ENCODE data around the gene TUBB8B. TPM values are rescaled to one million over a fixed set of nuclear protein-coding genes. Genes with fewer than 3 reads are reported as not detected.
"Not testable (repeated sequence)": the region's sequence is repeated elsewhere in the genome, so short reads cannot be mapped to it uniquely, and the experiment has no call there.

TUBB8B gene
- total RNA-seq, result not detected
- long read RNA-seq, result 0 reads

DNA sequence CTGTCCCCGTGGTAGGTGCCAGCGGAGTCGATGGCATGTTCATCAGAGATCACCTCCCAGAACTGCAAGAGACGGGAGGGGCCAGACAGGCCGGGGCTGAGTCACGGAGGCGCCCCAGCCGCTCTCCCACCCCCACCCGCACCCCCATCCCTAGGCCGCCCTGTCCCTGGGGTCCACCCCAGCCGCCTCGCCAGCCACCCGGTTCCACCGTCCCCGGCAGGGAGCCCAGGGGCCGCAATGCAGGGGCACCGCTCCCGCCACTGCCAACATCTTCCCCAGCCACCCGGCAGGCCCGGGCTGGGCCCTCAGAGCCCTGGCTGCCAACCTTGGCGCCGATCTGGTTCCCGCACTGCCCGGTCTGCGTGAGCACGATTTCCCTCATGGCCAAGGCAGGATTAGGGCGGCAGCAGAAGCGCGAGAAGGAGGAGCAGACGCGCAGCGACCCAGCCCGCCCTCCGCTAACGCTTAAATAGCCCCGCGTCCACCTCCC lies at the start of gene TUBB8B:
TSS of gene TUBB8B (minus strand) at position 440 of the 490 bp plus-strand sequence. CDS start at position 382, 58 bp downstream.
- DNase-seq; intact Hi-C loops (cut with DNase I); ATAC-seq: not testable (repeated sequence)

- ATAC-seq; intact Hi-C loops (cut with DNase I); DNase-seq: not testable (repeated sequence)
These were observed 48.0 kb upstream of the TUBB8B start for GRCh38 chr18:97252-97914.

GRCh38 chr18:96767-97131 lies 47.3 kb upstream of the TUBB8B start:
- intact Hi-C loops (cut with DNase I); ATAC-seq; DNase-seq: not testable (repeated sequence)

DNA sequence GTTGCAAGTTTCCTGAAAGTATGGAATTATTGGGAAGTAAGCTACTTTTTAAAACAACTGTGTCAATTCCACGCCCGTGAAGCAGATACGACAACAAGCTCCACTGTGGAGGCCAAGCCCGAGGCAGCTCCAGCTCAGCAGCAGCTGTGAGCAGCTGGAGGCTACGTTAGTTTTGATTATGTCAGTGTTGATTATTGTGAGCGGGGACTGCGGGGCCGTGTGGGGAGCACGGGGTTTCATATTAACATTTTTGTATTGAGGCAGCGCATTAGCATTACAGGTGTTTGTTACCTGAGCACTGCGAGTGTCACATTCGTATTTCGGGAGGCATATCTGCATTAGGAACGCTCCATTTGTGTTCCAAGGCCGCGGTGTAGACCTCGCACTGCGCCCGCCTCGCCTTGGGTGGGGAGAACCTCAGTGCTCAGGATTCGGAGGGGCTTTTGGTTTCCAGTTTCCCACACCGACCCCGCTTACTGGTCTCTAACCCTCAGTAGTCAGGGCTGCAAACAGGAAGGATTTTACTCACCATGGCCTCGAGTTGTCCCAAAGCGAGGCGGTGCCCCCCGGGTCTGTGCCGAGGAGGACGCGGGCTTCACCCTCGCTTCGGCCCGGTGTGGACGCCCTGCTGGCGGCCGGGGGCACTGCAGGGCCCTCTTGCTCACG lies 46.8 kb upstream of the TUBB8B start:
- ATAC-seq; intact Hi-C loops (cut with DNase I); DNase-seq: not testable (repeated sequence)

- ATAC-seq; intact Hi-C loops (cut with DNase I); DNase-seq: not testable (repeated sequence)
These were observed 46.2 kb upstream of the TUBB8B start for GRCh38 chr18:95580-95979.

GRCh38 chr18:93897-94408 lies 44.5 kb upstream of the TUBB8B start:
- DNase-seq; ATAC-seq; intact Hi-C loops (cut with DNase I): not testable (repeated sequence)

- DNase-seq; intact Hi-C loops (cut with DNase I); ATAC-seq: not testable (repeated sequence)
These were observed 42.1 kb upstream of the TUBB8B start for GRCh38 chr18:91561-91960.

DNA sequence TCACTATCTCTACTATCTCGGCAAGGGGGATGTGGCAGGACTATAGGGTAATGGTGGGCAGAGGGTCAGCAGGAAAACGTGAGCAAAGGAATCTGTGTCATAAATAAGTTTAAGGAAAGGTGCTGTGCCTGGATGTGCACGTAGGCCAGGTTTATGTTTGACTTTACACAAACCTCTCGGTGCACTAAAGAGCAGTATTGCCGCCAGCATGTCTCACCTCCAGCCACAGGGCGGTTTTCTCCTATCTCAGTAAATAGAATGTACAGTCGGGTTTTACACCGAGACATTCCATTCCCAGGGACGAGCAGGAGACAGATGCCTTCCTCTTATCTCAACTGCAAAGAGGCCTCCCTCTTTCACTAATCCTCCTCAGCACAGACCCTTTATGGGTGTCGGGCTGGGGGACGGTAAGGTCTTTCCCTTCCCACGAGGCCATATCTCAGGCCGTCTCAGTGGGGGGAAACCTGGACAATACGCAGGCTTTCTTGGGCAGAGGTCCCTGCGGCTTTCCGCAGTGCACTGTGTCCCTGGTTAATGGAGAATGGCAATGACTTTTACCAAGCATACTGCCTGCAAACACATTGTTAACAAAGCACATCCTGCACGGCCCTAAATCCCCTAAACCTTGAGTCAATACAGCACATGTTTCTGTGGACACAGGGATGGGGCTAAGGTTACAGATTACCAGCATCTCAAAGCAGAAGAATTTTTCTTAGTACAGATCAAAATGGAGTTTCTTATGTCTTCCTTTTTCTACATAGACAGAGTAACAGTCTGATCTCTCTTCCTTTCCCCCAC lies 41.2 kb upstream of the TUBB8B start:
- DNase-seq; intact Hi-C loops (cut with DNase I); ATAC-seq: not testable (repeated sequence)

DNA sequence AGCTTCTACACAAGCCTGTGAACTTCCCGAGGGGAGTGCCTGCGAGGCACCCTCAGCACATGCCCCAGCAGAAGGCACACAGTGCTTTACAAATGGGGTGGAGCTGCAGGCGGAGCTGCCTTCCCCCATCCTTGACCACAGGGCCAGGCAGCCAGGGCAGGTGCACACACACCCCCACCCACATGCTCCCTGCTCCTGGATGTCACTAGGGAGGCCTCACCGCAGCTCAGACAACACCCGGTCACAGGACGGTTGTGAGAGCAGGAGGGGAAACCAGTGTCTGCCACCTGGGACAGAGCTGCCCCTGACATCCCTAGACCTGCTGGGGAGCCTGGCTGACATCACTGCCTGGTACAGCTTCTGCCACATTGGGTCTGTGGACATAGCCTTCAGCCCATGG lies 39.7 kb upstream of the TUBB8B start:
- ATAC-seq; DNase-seq; intact Hi-C loops (cut with DNase I): not testable (repeated sequence)

DNA sequence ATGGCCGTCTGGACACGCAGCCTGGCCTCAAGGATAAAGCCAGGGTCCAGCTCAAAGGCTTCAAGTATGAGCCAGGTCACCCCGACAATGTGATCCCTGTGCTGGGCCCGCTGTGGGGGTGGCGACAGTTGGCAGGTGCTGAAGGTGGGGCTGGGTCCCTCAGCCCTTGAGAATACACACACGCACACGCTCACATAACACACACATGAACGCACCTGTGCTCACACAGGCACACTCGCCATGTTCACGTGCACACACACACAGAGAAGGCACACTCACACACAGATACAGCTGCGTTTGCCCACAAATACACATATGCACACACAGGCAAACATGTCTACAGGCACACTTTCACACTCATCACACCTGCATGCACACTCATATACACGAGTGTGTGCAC lies 35.4 kb upstream of the TUBB8B start:
- DNase-seq; ATAC-seq; intact Hi-C loops (cut with DNase I): not testable (repeated sequence)

DNA sequence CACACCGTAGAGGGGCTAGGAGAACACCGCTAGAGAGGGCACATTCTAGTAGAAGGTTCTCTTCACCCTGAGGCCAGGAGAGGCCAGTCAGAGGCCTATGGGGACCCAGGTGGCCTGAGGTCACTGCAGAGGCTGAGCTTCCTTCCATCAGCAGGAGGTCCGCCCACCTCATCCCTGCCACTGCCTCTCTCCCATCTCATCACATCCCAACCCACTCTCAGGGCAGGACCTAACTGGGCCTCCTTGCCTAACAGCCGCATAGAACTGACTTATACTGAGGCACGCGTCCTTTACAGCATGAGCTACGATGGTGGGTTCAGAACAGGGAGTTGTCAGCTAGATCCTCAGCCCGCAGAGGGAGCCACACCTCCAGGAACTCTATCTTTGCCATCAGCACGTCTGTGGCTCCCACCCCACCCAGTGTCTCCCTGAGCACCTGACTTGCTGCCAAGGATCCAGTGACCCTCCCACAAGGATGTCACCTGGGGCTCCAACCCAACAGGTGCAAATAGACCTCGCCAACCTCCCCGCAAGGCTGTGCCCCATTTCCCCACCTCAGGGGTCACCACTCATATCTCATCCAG lies 33.3 kb upstream of the TUBB8B start:
- intact Hi-C loops (cut with DNase I); DNase-seq; ATAC-seq: not testable (repeated sequence)

DNA sequence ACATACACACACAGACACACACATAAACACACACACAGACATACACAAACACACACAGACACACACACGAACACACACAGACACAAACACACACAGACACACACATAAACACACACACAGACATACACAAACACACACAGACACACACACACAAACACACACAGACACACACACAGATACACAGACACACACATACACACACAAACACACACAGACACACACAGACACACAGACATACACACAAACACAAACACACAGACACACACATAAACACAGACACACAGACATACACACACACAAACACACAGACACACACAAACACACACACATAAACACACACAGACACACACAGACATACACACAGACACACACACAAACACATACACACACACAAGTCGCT lies 31.5 kb upstream of the TUBB8B start:
- DNase-seq; intact Hi-C loops (cut with DNase I); ATAC-seq: not testable (repeated sequence)

DNA sequence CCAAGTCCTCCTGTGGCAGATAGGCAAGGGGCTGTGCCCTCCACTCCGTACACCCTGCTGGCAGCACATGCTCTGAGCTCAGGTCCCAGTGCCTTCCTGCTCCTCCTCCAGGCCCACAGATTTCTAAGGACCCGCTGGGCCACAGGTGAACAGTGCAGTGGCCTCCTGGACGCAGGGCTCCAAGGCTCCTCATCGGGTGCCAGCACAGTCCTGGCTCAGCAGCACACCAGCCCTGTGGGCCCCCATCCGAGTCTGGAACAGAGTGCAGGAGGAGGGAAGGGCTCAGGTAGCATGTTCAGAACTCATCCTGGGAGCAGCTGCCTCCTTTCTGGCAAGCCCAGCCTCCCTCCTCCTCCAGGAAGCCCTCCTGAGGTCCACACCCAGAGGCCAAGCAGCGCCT lies 30.8 kb upstream of the TUBB8B start:
- ATAC-seq, result not testable (repeated sequence)

DNA sequence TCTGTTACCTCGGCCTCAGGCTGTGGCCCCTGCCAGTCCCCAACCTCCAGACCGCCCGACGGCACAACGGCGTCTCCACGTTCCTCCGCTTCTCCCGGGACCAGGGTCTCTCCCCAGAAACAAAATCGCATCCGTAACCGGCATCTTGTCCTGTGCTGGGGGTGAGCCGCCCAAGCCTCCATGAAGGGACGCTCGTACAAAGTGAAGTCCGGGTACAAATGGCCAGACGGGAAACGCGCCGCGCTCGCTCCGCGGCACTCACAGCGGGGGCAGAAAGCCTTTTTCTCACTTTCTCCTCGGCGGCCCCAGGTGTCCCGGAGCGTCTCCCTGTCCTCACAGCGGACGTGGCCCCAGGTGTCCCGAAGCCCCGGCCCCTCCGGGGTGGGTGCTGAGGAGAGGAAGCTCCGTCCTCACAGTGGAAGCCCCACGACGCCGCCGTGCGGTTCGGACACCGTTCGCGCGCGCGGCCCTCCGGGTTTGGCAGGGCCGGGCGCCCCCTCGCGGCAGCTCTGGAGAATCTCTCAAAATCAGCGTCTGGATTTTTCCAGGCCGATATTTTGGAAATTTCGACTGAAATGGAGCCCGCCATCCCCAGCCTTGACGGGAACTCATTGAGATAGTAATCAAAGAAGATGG lies 26.2 kb upstream of the TUBB8B start:
- not testable (repeated sequence) for ATAC-seq, DNase-seq

More for the DNA sequence above, 30.8 kb upstream of the TUBB8B start:
- intact Hi-C loops (cut with DNase I); DNase-seq: not testable (repeated sequence)

DNA sequence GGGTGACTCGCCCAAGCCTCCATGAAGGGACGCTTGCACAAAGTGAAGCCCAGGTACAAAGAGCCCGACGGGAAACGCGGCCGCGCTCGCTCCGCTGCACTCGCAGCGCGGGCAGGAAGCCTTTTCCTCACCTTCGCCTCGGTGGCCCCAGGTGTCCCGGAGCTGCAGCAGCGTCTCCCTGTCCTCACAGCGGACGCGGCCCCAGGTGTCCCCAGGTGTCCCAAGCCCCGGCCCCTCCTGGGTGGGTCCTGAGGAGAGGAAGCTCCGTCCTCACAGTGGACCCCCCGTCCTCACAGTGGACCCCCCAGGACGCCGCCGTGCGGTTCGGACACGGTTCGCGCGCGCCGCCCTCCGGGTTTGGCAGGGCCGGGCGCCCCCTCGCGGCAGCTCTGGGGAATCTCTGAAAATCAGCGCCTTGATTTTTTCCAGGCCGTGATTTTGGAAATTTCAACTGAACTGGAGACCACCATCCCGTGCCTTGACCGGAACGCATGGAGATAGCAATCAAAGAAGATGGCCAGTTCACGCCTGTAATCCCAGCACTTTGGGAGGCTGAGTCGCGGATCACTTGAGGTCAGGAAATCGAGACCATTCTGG lies 23.9 kb upstream of the TUBB8B start:
- DNase-seq; intact Hi-C loops (cut with DNase I): not testable (repeated sequence)
- peak in 1 of 2 donors; percentile 38 for ATAC-seq

More for the DNA sequence above, 26.2 kb upstream of the TUBB8B start:
- intact Hi-C loops (cut with DNase I), result not testable (repeated sequence)

GRCh38 chr18:67701-68100 lies 18.3 kb upstream of the TUBB8B start:
- intact Hi-C loops (cut with DNase I); DNase-seq; ATAC-seq: not testable (repeated sequence)

DNA sequence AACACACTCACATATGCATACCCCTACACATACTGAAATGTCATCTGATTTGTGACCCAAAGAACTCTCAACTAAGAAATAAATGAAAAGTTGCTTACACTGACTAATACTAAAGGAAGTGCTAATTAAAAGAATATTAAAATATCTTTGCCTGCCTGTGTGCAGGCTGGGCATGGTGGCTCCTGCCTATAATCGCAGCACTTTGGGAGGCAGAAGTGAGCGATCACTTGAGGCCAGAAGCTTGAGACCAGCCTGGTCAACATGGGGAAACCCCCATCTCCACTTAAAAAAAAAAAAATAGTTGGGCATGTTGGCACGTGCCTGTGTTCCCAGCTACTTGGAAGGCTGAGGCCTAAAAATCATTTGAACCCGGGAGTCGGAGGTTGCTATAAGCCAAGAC lies 14.9 kb upstream of the TUBB8B start:
- DNase-seq; intact Hi-C loops (cut with DNase I); ATAC-seq: not testable (repeated sequence)

DNA sequence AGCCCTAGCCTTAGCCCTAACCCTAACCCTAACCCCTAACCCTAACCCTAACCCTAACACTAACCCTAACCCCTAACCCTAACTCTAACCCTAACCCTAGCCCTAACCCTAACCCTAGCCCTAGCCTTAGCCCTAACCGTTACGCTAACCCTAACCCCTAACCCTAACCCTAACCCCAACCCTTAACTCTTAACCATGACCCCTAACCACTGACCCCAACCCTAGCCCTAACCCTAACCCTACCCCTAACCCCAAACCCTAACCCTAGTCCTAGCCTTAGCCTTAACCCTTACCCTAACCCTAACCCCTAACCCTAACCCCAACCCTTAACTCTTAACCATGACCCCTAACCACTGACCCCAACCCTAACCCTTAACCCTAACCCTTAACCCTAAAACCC lies 14.2 kb upstream of the TUBB8B start:
- intact Hi-C loops (cut with DNase I); DNase-seq; ATAC-seq: not testable (repeated sequence)
